HL-60 (cell line): ENCODE results near the gene WASL.

Source experiments
- CTCF ChIP-seq: IDR thresholded peaks from one replicate; pipeline ENCODE4 v1.5.1; 2011; ENCODE audit warnings: low read length, control low read depth, inconsistent platforms; ENCODE audit not compliant: insufficient read depth
- GABPA ChIP-seq: IDR thresholded peaks from 2 replicates; pipeline ENCODE4 v1.6.1; 2012; ENCODE audit warnings: low read depth
- POLR2AphosphoS5 ChIP-seq: IDR thresholded peaks from 2 replicates; pipeline ENCODE4 v1.6.1; 2012; ENCODE audit warnings: low read depth
- REST ChIP-seq: IDR thresholded peaks from 2 replicates; pipeline ENCODE4 v1.6.1; 2012; ENCODE audit warnings: low read depth; ENCODE audit not compliant: insufficient replicate concordance
- SPI1 ChIP-seq: IDR thresholded peaks from 2 replicates; pipeline ENCODE4 v1.6.1; 2012; ENCODE audit warnings: low read depth, mild to moderate bottlenecking, borderline replicate concordance

- TF ChIP-seq POLR2AphosphoS5 (no peak), REST (no peak), CTCF (no peak), GABPA (no peak), SPI1 (no peak)
These were observed 109.2 kb downstream of the WASL start for GRCh38 chr7:123639631-123640030.
